HCT116 (cell line): ENCODE measurements around the gene SLC3A2.
A peak's percentile ranks its signal among the peaks of the same experiment; 100 is the strongest.

Experiments
- EZH2 ChIP-seq: fragments of 200-600 bp; sonication (generic); IDR thresholded peaks from 2 replicates; pipeline ENCODE4 v1.6.1; 2017; ENCODE audit warnings: antibody characterized with exemption, mixed run types
- EZH2phosphoT487 ChIP-seq: fragments of 200-600 bp; IDR thresholded peaks from 2 replicates; pipeline ENCODE4 v1.6.1; 2018; ENCODE audit warnings: antibody characterized with exemption, borderline replicate concordance
- POLR2A ChIP-seq: IDR thresholded peaks from 2 replicates; pipeline ENCODE4 v1.7.0; 2011; ENCODE audit warnings: borderline replicate concordance; ENCODE audit not compliant: insufficient read depth, insufficient read length; ENCODE audit errors: extremely low read depth
- POLR2AphosphoS5 ChIP-seq: IDR thresholded peaks from 2 replicates; pipeline ENCODE4 v1.6.1; 2011; ENCODE audit warnings: mild to moderate bottlenecking, low read depth, low read length, moderate library complexity
- RAD21 ChIP-seq: IDR thresholded peaks from 2 replicates; pipeline ENCODE4 v1.6.1; 2012; ENCODE audit warnings: low read depth, mild to moderate bottlenecking
- TF ChIP-seq, protein P1 (sequence below), 3 experiments: fragments of 200-600 bp in 1 of 3; sonication (generic) in 1 of 3; IDR thresholded peaks in 2 of 3; conservative IDR thresholded peaks in 1 of 3; 2 replicates each; pipeline ENCODE4 v1.5.1; 2012 to 2017; ENCODE audit warnings: low read depth in 2 of 3, low read length in 2 of 3, antibody characterized with exemption in 1 of 3, borderline replicate concordance in 1 of 3, control low read depth in 1 of 3, mild to moderate bottlenecking in 1 of 3, mixed read lengths in 1 of 3, mixed run types in 1 of 3, moderate library complexity in 1 of 3; ENCODE audit not compliant: insufficient read depth in 1 of 3
- TF ChIP-seq, protein P2 (sequence below): IDR thresholded peaks from 2 replicates; pipeline ENCODE4 v1.6.1; 2012; ENCODE audit warnings: low read depth
- TF ChIP-seq, protein P3 (sequence below): IDR thresholded peaks from 2 replicates; pipeline ENCODE4 v1.6.1; 2012
- TF ChIP-seq, protein P4 (sequence below): IDR thresholded peaks from 2 replicates; pipeline ENCODE4 v1.6.1; 2012

DNA sequence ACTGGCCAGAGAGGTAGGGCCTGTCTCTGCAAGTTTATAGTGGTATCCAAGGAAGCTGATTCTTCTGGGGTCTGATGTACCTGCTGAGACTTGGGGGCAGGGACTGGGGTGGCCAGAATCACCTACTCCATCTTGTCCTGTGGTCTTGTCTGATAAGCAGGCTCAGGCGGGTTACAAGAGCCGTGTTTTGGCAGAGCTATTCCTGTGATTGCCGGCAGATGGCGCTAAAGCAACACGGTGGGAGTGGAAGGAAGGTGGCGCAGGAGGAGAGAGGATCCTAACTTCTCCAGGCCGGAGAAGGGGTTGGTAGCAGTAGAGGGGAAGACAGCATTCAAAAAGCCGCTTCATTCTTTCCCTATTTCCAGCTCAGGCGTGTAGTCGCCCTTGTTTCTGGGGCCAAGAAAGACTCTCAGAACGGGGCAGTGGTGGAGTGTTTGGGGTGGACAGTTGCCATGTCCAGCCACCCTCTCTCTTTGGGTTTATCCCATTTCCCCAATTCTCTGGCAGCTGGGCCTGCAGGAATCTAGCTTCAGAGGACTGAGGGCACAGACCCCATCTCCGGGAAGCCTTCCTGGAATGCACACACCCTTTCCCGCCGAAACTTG is 25.3 kb downstream of the SLC3A2 start:
- TF ChIP-seq EZH2 (no peak), EZH2phosphoT487 (no peak), POLR2AphosphoS5 (no peak), POLR2A (no peak), RAD21 (peak; percentile 98)
- TF ChIP-seq, protein P1, sequence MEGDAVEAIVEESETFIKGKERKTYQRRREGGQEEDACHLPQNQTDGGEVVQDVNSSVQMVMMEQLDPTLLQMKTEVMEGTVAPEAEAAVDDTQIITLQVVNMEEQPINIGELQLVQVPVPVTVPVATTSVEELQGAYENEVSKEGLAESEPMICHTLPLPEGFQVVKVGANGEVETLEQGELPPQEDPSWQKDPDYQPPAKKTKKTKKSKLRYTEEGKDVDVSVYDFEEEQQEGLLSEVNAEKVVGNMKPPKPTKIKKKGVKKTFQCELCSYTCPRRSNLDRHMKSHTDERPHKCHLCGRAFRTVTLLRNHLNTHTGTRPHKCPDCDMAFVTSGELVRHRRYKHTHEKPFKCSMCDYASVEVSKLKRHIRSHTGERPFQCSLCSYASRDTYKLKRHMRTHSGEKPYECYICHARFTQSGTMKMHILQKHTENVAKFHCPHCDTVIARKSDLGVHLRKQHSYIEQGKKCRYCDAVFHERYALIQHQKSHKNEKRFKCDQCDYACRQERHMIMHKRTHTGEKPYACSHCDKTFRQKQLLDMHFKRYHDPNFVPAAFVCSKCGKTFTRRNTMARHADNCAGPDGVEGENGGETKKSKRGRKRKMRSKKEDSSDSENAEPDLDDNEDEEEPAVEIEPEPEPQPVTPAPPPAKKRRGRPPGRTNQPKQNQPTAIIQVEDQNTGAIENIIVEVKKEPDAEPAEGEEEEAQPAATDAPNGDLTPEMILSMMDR (IDR thresholded peaks at IDR 0.05 in 2 of 3, conservative IDR thresholded peaks at IDR 0.05 in 1 of 3; ENCODE audit: borderline replicate concordance in 1 of 3, insufficient read depth in 1 of 3, low read depth in 2 of 3, low read length in 2 of 3) = peak; percentile 97 to 100 (median 98)
- TF ChIP-seq, protein P2, sequence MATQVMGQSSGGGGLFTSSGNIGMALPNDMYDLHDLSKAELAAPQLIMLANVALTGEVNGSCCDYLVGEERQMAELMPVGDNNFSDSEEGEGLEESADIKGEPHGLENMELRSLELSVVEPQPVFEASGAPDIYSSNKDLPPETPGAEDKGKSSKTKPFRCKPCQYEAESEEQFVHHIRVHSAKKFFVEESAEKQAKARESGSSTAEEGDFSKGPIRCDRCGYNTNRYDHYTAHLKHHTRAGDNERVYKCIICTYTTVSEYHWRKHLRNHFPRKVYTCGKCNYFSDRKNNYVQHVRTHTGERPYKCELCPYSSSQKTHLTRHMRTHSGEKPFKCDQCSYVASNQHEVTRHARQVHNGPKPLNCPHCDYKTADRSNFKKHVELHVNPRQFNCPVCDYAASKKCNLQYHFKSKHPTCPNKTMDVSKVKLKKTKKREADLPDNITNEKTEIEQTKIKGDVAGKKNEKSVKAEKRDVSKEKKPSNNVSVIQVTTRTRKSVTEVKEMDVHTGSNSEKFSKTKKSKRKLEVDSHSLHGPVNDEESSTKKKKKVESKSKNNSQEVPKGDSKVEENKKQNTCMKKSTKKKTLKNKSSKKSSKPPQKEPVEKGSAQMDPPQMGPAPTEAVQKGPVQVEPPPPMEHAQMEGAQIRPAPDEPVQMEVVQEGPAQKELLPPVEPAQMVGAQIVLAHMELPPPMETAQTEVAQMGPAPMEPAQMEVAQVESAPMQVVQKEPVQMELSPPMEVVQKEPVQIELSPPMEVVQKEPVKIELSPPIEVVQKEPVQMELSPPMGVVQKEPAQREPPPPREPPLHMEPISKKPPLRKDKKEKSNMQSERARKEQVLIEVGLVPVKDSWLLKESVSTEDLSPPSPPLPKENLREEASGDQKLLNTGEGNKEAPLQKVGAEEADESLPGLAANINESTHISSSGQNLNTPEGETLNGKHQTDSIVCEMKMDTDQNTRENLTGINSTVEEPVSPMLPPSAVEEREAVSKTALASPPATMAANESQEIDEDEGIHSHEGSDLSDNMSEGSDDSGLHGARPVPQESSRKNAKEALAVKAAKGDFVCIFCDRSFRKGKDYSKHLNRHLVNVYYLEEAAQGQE = no peak
- TF ChIP-seq, protein P3, sequence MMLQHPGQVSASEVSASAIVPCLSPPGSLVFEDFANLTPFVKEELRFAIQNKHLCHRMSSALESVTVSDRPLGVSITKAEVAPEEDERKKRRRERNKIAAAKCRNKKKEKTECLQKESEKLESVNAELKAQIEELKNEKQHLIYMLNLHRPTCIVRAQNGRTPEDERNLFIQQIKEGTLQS = no peak
- TF ChIP-seq, protein P4, sequence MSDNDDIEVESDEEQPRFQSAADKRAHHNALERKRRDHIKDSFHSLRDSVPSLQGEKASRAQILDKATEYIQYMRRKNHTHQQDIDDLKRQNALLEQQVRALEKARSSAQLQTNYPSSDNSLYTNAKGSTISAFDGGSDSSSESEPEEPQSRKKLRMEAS = no peak
